Body of pancreas (tissue), 4 donors: ENCODE data around the gene RBP7.
"Not testable (repeated sequence)": the region's sequence is repeated elsewhere in the genome, so short reads cannot be mapped to it uniquely, and the experiment has no call there.

Source experiments
- POLR2A ChIP-seq, 3 donors: fragments of 450-650 bp; IDR thresholded peaks; one replicate each; pipeline ENCODE4 v1.6.1; 2016; ENCODE audit warnings: antibody characterized with exemption in 3 of 3, mild to moderate bottlenecking in 2 of 3
- TF ChIP-seq, protein P1 (sequence below), 7 experiments: fragments of 450-650 bp in 4 of 7; fragments of 200-600 bp in 3 of 7; sonication (generic) in 3 of 7; IDR thresholded peaks; one replicate each; pipeline ENCODE4 v1.5.1; 2016 to 2019; ENCODE audit warnings: antibody characterized with exemption in 7 of 7

- not testable (repeated sequence) for TF ChIP-seq POLR2A (IDR thresholded peaks at IDR 0.05)
- TF ChIP-seq, protein P1, sequence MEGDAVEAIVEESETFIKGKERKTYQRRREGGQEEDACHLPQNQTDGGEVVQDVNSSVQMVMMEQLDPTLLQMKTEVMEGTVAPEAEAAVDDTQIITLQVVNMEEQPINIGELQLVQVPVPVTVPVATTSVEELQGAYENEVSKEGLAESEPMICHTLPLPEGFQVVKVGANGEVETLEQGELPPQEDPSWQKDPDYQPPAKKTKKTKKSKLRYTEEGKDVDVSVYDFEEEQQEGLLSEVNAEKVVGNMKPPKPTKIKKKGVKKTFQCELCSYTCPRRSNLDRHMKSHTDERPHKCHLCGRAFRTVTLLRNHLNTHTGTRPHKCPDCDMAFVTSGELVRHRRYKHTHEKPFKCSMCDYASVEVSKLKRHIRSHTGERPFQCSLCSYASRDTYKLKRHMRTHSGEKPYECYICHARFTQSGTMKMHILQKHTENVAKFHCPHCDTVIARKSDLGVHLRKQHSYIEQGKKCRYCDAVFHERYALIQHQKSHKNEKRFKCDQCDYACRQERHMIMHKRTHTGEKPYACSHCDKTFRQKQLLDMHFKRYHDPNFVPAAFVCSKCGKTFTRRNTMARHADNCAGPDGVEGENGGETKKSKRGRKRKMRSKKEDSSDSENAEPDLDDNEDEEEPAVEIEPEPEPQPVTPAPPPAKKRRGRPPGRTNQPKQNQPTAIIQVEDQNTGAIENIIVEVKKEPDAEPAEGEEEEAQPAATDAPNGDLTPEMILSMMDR (IDR thresholded peaks at IDR 0.05) = not testable (repeated sequence)
These were observed 25.0 kb downstream of the RBP7 start for GRCh38 chr1:10021992-10022391.
